Endodermal cell (in vitro differentiated cells): ENCODE results near the gene MRPL20. TPM values are rescaled to one million over a fixed set of nuclear protein-coding genes. Genes with fewer than 3 reads are reported as not detected.
A peak's percentile ranks its signal among the peaks of the same experiment; 100 is the strongest.

ENCODE experiments used
- DNase-seq: peaks from one replicate; pipeline ENCODE4 v3.0.0-alpha.2; 2017
- H3K27ac ChIP-seq: 2 replicates; pipeline ENCODE4 v1.5.1; 2013; ENCODE audit warnings: mild to moderate bottlenecking, low read depth, low read length, moderate library complexity
- H3K27me3 ChIP-seq: 2 replicates; pipeline ENCODE4 v1.6.1; 2013; ENCODE audit warnings: mild to moderate bottlenecking, low read length, moderate library complexity; ENCODE audit not compliant: insufficient read depth, control insufficient read depth, poor library complexity, severe bottlenecking
- H3K36me3 ChIP-seq: 2 replicates; pipeline ENCODE4 v1.7.0; 2013; ENCODE audit warnings: mild to moderate bottlenecking, low read length, moderate library complexity; ENCODE audit not compliant: control insufficient read depth, insufficient read depth
- H3K4me1 ChIP-seq: one replicate; pipeline ENCODE4 v1.7.0; 2013; ENCODE audit warnings: low read length; ENCODE audit not compliant: control insufficient read depth, insufficient read depth
- H3K4me3 ChIP-seq: 2 replicates; pipeline ENCODE4 v1.5.1; 2013; ENCODE audit warnings: mild to moderate bottlenecking, low read length, moderate library complexity
- H3K9ac ChIP-seq: 2 replicates; pipeline ENCODE4 v1.6.1; 2013; ENCODE audit warnings: mild to moderate bottlenecking, low read length, moderate library complexity; ENCODE audit not compliant: poor library complexity, severe bottlenecking; ENCODE audit errors: extremely low read depth
- H3K9me3 ChIP-seq: 2 replicates; pipeline ENCODE4 v1.6.1; 2013; ENCODE audit warnings: mild to moderate bottlenecking, low read length, moderate library complexity; ENCODE audit not compliant: control insufficient read depth
- H3K27ac Mint-ChIP-seq: 2 replicates; pipeline ENCODE4 v1.8.0; 2020; ENCODE audit warnings: mixed read lengths
- H3K27me3 Mint-ChIP-seq: 2 replicates; pipeline ENCODE4 v1.8.0; 2021; ENCODE audit warnings: mild to moderate bottlenecking, mixed read lengths; ENCODE audit not compliant: insufficient read depth
- H3K36me3 Mint-ChIP-seq: 2 replicates; pipeline ENCODE4 v1.8.0; 2020; ENCODE audit warnings: low read depth, mixed read lengths
- H3K4me1 Mint-ChIP-seq: 2 replicates; pipeline ENCODE4 v1.8.0; 2020; ENCODE audit warnings: mixed read lengths
- H3K4me3 Mint-ChIP-seq: 2 replicates; pipeline ENCODE4 v1.8.0; 2020; ENCODE audit warnings: mild to moderate bottlenecking, moderate library complexity, mixed read lengths
- H3K9me3 Mint-ChIP-seq: 2 replicates; pipeline ENCODE4 v1.8.0; 2020; ENCODE audit warnings: mild to moderate bottlenecking, mixed read lengths
- WGBS, 2 experiments: methylation state at CpG; one replicate each; pipeline versions ENCODE4 v1.1.5 to v1.1.7; 2013; ENCODE audit warnings: missing lambda C conversion rate in 2 of 2, mixed read lengths in 1 of 2; ENCODE audit not compliant: insufficient coverage in 1 of 2, insufficient read length in 1 of 2; 5-methylcytosine and 5-hydroxymethylcytosine counted together
- total RNA-seq, 2 donors: library from RNA; stranded (reverse); fragmentation: NEBNext Ultra II Directional in 1 of 2; extraction: Animal tissue kit (Norgen Biotek cat#: 25700) in 1 of 2; gene quantifications; 2 replicates in 1 of 2; 3 replicates in 1 of 2; pipeline ENCODE4 v1.2.1, GENCODE V29; 2021
- TF ChIP-seq, protein P1 (sequence below): fragments of 200-600 bp; sonication (generic); conservative IDR thresholded peaks from 2 replicates; pipeline ENCODE4 v1.5.0; 2021; ENCODE audit warnings: antibody characterized with exemption, mild to moderate bottlenecking

The MRPL20 gene
- total RNA-seq, 2 donors from 2014 or later = 109 to 129 TPM

DNA sequence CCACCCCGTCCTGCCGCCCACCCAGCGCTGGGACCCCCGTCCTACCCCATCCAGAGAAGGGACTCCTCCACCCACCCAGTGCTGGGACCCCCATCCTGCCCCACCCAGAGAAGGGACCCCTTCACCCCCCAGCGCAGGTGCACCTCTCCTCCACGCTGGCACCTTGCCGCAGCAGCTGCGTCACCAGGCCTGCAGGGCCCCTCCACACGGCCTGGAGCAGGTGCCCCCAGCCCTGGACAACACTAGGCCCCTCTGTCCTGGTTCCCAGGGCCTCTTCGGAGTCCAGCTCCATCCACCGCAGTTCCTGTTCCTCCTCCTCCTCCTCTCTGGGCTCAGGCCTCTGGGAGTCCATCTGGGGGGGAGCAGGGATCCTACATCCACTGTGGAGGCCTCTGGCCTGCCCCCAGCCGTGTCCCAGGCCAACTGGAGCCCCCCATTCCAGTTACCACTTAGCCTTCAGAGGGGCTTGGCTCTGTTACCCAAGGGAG, 13.6 kb upstream of the MRPL20 start:
- no peaks in the 10 kb centered on the region for H3K9me3 ChIP-seq
- Mint-ChIP-seq H3K4me3 (peak overlapping the region; percentile 23), H3K27me3 (peaks cover 7% of the 10 kb centered on the region), H3K27ac (no peak overlapping the region), H3K9me3 (no peaks in the 10 kb centered on the region), H3K36me3 (no peaks in the 10 kb centered on the region), H3K4me1 (peaks cover 13% of the 10 kb centered on the region)
- H3K27ac ChIP-seq = no peak overlapping the region
- H3K36me3 ChIP-seq = no peaks in the 10 kb centered on the region
- WGBS, 2 experiments = 93 to 100% methylated on average over 3 to 12 of the region's 12 CpGs
- no peak overlapping the region for H3K9ac ChIP-seq
- peaks cover 13% of the 10 kb centered on the region for H3K4me1 ChIP-seq
- DNase-seq = peak; percentile 57
- TF ChIP-seq, protein P1, sequence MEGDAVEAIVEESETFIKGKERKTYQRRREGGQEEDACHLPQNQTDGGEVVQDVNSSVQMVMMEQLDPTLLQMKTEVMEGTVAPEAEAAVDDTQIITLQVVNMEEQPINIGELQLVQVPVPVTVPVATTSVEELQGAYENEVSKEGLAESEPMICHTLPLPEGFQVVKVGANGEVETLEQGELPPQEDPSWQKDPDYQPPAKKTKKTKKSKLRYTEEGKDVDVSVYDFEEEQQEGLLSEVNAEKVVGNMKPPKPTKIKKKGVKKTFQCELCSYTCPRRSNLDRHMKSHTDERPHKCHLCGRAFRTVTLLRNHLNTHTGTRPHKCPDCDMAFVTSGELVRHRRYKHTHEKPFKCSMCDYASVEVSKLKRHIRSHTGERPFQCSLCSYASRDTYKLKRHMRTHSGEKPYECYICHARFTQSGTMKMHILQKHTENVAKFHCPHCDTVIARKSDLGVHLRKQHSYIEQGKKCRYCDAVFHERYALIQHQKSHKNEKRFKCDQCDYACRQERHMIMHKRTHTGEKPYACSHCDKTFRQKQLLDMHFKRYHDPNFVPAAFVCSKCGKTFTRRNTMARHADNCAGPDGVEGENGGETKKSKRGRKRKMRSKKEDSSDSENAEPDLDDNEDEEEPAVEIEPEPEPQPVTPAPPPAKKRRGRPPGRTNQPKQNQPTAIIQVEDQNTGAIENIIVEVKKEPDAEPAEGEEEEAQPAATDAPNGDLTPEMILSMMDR = no peak
- H3K27me3 ChIP-seq = no peaks in the 10 kb centered on the region
- no peak overlapping the region for H3K4me3 ChIP-seq

DNA sequence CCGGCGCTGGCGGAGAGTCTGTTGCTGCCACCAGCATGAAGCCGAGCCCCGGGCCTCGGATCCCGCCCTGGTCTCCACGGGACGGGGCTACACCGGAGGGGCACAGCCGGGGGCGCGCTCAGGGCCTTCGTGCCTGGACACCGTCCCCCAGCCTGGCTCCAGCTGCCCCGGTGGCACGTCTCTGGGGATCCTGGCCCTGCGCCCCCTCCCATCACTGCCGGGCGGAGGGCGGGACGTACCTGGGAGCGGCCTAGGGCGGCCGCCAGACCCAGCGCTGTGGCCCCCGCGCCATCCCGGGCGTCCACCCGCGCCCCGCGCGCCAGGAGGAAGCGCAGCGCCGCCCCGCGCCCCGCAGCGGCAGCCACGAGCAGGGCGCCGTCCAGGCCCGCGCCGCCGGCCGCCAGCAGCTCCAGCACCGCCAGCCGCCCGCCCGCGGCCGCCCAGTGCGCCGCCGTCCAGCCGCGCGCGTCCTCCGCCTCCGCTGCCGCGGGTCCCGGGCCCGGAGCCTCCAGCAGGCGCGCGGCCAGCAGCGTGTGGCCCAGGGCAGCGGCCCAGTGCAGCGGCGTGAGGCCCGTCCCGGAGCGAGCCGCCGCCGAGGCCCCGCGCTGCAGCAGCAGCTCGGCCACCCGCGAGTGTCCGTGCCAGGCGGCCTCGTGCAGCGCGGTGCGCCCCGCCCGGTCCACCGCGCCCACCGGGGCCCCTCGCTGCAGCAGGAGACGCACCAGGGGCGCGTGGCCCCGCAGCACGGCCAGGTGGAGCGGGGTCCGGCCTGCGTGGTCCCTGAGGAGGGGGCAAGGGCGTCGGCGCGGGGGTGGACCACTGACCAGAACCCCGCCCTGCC, 12.9 kb upstream of the MRPL20 start:
- Mint-ChIP-seq H3K27me3 (peaks cover 7% of the 10 kb centered on the region), H3K4me1 (peaks cover 14% of the 10 kb centered on the region), H3K36me3 (no peaks in the 10 kb centered on the region), H3K27ac (no peak overlapping the region), H3K4me3 (peak overlapping the region; percentile 18), H3K9me3 (no peaks in the 10 kb centered on the region)
- TF ChIP-seq, protein P1 = no peak
- no peaks in the 10 kb centered on the region for H3K27me3 ChIP-seq
- peaks cover 13% of the 10 kb centered on the region for H3K4me1 ChIP-seq
- DNase-seq = peak; percentile 74
- no peak overlapping the region for H3K9ac ChIP-seq
- WGBS, 2 experiments = 82 to 94% methylated on average over 18 to 112 of the region's 112 CpGs
- no peaks in the 10 kb centered on the region for H3K36me3 ChIP-seq
- H3K27ac ChIP-seq = no peak overlapping the region
- no peak overlapping the region for H3K4me3 ChIP-seq
- no peaks in the 10 kb centered on the region for H3K9me3 ChIP-seq

DNA sequence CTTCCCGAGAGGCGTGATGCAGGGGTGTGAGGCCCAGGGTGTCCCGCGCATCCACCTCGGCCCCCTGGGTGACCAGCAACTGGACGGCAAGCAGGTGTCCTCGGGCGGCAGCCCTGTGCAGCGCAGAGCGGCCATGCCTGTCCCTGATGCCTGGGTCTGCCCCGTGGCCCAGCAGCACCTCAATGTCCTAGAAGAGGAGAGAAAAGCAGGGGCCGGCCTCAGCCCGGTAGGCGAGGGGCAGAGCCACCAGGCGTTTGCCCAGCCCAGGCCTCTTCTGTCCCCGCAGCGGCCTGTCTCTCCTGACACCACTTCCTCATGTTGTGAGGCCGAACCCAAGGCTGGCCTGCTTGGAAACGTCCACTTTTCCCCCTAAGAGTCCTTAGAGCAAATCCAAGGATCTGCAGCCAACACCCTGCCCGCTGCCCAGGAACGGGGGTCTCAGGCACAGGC, 12.3 kb upstream of the MRPL20 start:
- TF ChIP-seq, protein P1 = no peak
- Histone ChIP-seq H3K27me3 (no peaks in the 10 kb centered on the region), H3K9me3 (no peaks in the 10 kb centered on the region), H3K4me3 (no peak overlapping the region), H3K9ac (no peak overlapping the region), H3K4me1 (peaks cover 13% of the 10 kb centered on the region), H3K36me3 (no peaks in the 10 kb centered on the region), H3K27ac (no peak overlapping the region)
- Mint-ChIP-seq H3K9me3 (no peaks in the 10 kb centered on the region), H3K27ac (no peak overlapping the region), H3K4me1 (peaks cover 15% of the 10 kb centered on the region), H3K4me3 (peak overlapping the region; percentile 18), H3K36me3 (no peaks in the 10 kb centered on the region), H3K27me3 (peaks cover 7% of the 10 kb centered on the region)
- DNase-seq = no peak
- 94 to 97% methylated on average over 16 to 21 of the region's 21 CpGs for whole genome bisulfite sequencing, 2 experiments
